Stimulated activated CD4-positive, alpha-beta T cell treated with anti-CD3 and anti-CD28 coated beads, Interleukin-2, amount 100 ng/mL, for 24 hours (primary cell): ENCODE results near the gene PIGQ.

Experiments used
- DNase-seq, 2 donors: peaks; one replicate each; pipeline ENCODE4 v3.0.0-alpha.2; 2020

Gene PIGQ

DNA sequence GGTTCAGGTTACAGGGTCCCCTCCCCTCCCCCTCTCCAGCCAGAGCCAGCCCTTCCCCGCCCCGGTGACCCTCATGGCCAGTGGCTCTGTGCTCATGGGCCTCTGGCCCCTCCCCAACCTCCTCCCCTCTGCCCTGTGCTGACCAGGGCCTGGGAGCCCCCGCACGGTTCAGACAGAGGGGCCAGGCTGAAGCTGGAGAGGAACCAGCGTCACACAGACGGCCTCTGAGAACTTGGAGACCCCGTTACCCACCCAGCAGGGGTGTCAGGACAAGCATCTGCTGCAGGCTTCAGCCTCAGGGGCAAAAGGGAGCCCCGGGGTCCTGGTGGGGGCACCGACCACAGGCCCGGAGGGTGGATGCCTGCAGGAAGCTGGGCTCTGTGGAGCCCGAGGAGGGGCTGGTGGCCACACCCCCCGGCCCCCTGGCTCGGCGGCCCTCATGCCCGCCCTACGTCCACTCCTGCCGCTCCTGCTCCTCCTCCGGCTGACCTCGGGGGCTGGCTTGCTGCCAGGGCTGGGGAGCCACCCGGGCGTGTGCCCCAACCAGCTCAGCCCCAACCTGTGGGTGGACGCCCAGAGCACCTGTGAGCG lies 61.1 kb downstream of the PIGQ start, which contains the start of gene WFIKKN1:
WFIKKN1 (plus strand) TSS at position 171 of the 591 bp plus-strand sequence; CDS start at position 440, 269 bp downstream.
- no peak for DNase-seq

DNA sequence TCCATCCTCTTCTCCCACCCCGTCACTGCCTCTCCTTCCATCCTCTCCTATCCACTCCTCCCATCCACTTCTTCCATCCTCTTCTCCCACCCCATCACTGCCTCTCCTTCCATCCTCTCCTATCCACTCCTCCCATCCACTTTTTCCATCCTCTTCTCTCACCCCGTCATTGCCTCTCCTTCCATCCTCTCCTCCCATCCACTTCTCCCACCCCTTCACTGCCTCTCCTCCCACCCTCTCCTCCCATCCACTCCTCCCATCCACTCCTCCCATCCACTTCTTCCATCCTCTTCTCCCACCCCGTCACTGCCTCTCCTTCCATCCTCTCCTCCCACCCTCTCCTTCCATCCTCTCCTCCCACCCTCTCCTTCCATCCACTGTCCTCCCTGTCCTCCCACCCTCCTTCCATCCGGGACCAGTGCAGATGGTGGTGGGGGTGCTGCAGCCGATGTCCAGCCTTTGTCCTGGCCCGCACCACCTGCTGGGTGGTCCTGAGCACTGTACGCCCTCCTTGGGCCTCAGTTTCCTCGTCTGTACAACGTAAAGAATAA lies 62.1 kb downstream of the PIGQ start:
- no peak for DNase-seq

DNA sequence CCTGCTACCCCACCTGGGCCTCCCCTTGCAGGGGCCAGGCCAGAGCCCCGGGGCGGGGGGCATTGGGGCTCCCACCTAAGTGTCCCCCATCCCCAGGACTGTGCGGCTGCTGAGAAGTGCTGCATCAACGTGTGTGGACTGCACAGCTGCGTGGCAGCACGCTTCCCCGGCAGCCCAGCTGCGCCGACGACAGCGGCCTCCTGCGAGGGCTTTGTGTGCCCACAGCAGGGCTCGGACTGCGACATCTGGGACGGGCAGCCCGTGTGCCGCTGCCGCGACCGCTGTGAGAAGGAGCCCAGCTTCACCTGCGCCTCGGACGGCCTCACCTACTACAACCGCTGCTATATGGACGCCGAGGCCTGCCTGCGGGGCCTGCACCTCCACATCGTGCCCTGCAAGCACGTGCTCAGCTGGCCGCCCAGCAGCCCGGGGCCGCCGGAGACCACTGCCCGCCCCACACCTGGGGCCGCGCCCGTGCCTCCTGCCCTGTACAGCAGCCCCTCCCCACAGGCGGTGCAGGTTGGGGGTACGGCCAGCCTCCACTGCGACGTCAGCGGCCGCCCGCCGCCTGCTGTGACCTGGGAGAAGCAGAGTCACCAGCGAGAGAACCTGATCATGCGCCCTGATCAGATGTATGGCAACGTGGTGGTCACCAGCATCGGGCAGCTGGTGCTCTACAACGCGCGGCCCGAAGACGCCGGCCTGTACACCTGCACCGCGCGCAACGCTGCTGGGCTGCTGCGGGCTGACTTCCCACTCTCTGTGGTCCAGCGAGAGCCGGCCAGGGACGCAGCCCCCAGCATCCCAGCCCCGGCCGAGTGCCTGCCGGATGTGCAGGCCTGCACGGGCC lies 62.9 kb downstream of the PIGQ start:
- DNase-seq: no peak

DNA sequence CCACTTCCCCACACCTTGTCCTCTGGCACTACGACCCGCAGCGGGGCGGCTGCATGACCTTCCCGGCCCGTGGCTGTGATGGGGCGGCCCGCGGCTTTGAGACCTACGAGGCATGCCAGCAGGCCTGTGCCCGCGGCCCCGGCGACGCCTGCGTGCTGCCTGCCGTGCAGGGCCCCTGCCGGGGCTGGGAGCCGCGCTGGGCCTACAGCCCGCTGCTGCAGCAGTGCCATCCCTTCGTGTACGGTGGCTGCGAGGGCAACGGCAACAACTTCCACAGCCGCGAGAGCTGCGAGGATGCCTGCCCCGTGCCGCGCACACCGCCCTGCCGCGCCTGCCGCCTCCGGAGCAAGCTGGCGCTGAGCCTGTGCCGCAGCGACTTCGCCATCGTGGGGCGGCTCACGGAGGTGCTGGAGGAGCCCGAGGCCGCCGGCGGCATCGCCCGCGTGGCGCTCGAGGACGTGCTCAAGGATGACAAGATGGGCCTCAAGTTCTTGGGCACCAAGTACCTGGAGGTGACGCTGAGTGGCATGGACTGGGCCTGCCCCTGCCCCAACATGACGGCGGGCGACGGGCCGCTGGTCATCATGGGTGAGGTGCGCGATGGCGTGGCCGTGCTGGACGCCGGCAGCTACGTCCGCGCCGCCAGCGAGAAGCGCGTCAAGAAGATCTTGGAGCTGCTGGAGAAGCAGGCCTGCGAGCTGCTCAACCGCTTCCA lies 63.7 kb downstream of the PIGQ start:
- DNase-seq: no peak
